Measurements from ENCODE around the gene CLEC4G. TPM values are rescaled to one million over a fixed set of nuclear protein-coding genes. Genes with fewer than 3 reads are reported as not detected.
"Not testable (repeated sequence)": the region's sequence is repeated elsewhere in the genome, so short reads cannot be mapped to it uniquely, and the experiment has no call there.

Gene CLEC4G
- polyA plus RNA-seq (2014; cell fraction: cytosol; rRNA removed): not detected in 2 replicates
- not detected in 2 replicates for polyA plus RNA-seq (2014; cell fraction: nucleus; rRNA removed)

- DNase-seq (ENCODE audit: low spot score): no peak
Observed at GRCh38 chr19:7732045-7732444, at the start of gene CLEC4G. Gene CLEC4G, minus strand, starts transcription at chr19:7732110. Its CDS starts 8 bp downstream, at chr19:7732102.

GRCh38 chr19:7781157-7781556, 49.2 kb upstream of the CLEC4G start:
- no peak for DNase-seq (ENCODE audit: low spot score)

GRCh38 chr19:7779631-7780486, 47.9 kb upstream of the CLEC4G start:
- no peak for DNase-seq (ENCODE audit: low spot score)

- DNase-seq (ENCODE audit: low spot score): no peak
Observed at GRCh38 chr19:7778081-7778480, 46.2 kb upstream of the CLEC4G start.

- DNase-seq (ENCODE audit: low spot score): no peak
Observed at GRCh38 chr19:7775761-7776160, 43.9 kb upstream of the CLEC4G start.

GRCh38 chr19:7773841-7774240, 41.9 kb upstream of the CLEC4G start:
- no peak for DNase-seq (ENCODE audit: low spot score)

GRCh38 chr19:7772752-7773291, 40.9 kb upstream of the CLEC4G start:
- no peak for DNase-seq (ENCODE audit: low spot score)

- no peak for DNase-seq (ENCODE audit: low spot score)
Observed at GRCh38 chr19:7771072-7771471, 39.2 kb upstream of the CLEC4G start.

GRCh38 chr19:7769171-7769570, 37.3 kb upstream of the CLEC4G start:
- DNase-seq (ENCODE audit: low spot score): no peak

- no peak for DNase-seq (ENCODE audit: low spot score)
Observed at GRCh38 chr19:7767487-7767886, 35.6 kb upstream of the CLEC4G start.

GRCh38 chr19:7766535-7766934, 34.6 kb upstream of the CLEC4G start:
- DNase-seq (ENCODE audit: low spot score): no peak

- not testable (repeated sequence) for DNase-seq (ENCODE audit: low spot score)
Observed at GRCh38 chr19:7765043-7765442, 33.1 kb upstream of the CLEC4G start.

GRCh38 chr19:7764157-7764556, 32.2 kb upstream of the CLEC4G start:
- not testable (repeated sequence) for DNase-seq (ENCODE audit: low spot score)

GRCh38 chr19:7763696-7764095, 31.8 kb upstream of the CLEC4G start:
- no peak for DNase-seq (ENCODE audit: low spot score)

GRCh38 chr19:7762719-7763293, 30.9 kb upstream of the CLEC4G start, which contains the start of gene CLEC4M:
Gene CLEC4M, plus strand, starts transcription at chr19:7763243. Its CDS starts 24 bp downstream, at chr19:7763267.
- no peak for DNase-seq (ENCODE audit: low spot score)

- DNase-seq (ENCODE audit: low spot score): no peak
Observed at GRCh38 chr19:7759156-7759555, 27.2 kb upstream of the CLEC4G start.

GRCh38 chr19:7757358-7757757, 25.4 kb upstream of the CLEC4G start:
- no peak for DNase-seq (ENCODE audit: low spot score)

GRCh38 chr19:7756258-7756657, 24.3 kb upstream of the CLEC4G start:
- DNase-seq (ENCODE audit: low spot score): no peak

GRCh38 chr19:7751157-7751783, 19.4 kb upstream of the CLEC4G start:
- no peak for DNase-seq (ENCODE audit: low spot score)

GRCh38 chr19:7748756-7749155, 16.8 kb upstream of the CLEC4G start:
- no peak for DNase-seq (ENCODE audit: low spot score)

GRCh38 chr19:7748171-7748570, 16.3 kb upstream of the CLEC4G start:
- DNase-seq (ENCODE audit: low spot score): no peak

Data from SK-N-DZ (cell line).